GM12873 (cell line): ENCODE measurements around the gene MYO19.

Source experiments
- TF ChIP-seq, protein P1 (sequence below): IDR thresholded peaks from 2 replicates; pipeline ENCODE4 v1.5.1; 2012; ENCODE audit warnings: low read depth, mild to moderate bottlenecking, moderate library complexity, low read length, control low read depth; ENCODE audit not compliant: insufficient read depth; ENCODE audit errors: missing control alignments

The MYO19 gene

DNA sequence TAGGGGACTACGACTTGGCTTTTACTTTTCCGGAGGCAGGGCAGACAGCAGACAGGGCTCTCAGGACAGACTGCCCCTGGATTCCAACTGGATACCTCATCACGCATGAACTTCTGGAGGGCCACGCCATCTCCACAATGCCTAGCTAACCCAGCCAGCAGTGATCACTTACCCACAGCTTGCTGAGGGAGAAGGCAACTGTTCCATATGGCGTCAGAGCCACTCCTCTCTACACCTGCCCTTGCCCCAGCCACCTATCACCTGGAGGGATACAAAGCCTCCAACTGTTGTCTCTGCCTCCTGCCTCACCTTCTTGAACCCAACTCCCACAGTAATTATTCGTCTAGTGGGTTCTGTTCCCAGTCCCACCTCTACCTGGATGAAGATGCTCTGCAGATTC is 8.8 kb downstream of the MYO19 start:
- TF ChIP-seq, protein P1, sequence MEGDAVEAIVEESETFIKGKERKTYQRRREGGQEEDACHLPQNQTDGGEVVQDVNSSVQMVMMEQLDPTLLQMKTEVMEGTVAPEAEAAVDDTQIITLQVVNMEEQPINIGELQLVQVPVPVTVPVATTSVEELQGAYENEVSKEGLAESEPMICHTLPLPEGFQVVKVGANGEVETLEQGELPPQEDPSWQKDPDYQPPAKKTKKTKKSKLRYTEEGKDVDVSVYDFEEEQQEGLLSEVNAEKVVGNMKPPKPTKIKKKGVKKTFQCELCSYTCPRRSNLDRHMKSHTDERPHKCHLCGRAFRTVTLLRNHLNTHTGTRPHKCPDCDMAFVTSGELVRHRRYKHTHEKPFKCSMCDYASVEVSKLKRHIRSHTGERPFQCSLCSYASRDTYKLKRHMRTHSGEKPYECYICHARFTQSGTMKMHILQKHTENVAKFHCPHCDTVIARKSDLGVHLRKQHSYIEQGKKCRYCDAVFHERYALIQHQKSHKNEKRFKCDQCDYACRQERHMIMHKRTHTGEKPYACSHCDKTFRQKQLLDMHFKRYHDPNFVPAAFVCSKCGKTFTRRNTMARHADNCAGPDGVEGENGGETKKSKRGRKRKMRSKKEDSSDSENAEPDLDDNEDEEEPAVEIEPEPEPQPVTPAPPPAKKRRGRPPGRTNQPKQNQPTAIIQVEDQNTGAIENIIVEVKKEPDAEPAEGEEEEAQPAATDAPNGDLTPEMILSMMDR: no peak

DNA sequence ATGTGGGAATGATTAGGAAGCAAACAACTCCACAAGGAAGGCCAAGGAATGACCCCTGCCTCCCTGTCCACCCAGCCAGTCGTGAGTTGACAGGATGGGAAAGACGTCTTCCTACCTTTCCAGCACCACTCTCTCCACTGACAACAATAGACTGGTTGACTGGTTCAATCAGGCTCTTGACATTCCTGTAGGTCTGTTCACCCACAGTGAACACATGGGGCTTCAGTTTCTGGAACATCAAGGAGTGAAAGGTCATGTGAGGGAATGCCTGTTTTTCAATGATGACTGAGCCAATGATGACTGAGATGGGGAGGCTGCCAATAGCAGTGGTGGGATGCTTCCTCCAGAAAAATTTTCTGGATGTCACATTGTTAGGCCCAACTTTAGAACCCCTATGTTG is 9.6 kb downstream of the MYO19 start:
- TF ChIP-seq, protein P1: no peak

DNA sequence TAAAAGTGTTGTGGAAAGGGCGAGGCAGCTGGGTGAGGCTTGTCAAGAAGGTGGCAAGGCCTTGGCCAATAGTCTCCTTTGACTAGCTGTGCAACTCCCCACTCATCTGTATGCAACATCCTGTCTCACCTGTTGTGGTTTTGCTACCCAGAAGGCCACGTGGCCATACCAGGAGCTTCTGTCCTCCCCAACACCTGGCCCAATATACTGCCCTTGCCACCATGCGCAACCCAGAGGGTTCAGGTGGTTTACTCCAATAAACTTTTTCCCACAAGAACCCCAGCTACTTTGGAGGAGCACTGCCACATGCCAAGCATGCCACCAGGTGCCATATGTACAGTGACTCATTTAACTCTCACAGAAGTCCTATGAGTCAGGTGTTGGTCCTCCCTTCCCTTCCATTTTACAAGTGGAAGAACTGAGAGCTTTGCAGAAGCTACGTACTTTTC is 10.2 kb downstream of the MYO19 start:
- TF ChIP-seq, protein P1: no peak

DNA sequence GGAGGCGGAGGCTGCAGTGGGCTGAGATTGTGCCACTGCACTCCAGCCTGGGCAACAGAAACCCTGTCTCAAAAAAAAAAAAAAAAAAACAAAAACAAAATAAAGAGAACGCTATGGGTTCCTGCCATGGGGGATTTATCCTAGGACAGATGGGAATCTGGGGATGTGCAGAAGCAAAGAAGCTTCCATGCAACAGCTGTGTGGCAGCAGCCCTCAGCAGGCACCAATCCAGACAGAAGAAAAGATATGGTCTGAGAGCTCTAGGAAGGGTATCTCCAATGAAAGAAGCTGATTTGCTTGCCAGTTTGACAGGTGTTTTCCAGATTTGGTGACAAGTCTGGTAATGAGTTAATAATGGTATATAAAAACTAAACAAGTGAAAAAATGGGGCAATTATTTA is 11.6 kb downstream of the MYO19 start:
- TF ChIP-seq, protein P1: no peak

DNA sequence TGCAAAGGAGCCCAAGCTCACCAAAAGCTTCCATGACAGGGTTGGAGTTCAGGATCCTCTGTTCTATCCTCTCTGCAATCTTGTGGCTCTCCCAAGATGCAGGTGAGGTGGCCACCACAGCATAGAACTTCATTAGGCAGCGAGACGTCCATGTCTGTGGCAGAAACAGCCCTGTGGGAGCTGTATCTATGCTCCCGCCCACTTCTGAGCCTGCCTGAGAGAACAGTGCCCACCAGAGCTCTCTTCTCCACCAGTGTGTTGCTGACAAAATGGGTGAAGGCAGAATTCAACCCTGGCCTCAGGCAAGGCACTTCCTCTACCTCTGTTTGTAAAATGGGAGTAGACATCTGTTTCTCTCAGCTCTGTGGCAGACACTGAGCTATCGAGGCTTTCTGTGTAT is 18.8 kb downstream of the MYO19 start:
- TF ChIP-seq, protein P1: no peak

DNA sequence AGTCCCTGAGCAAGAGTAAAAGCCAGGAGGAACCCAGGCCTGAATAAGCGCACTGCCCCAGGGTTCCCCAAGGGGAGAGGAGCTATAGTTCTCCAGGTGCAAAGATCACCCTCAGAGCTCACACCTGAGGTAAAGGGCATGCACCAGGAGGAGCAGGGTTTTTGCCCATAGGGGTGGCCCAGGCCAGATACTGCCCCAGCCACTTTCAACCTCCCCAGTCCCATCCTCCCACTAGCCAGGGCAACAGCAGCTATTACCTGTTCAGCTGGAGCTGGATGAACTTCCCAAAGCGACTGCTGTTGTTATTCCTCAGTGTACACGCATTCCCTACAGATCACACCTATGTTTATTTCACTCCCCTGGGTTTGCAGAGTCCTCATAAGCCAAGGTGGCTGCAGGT is 19.8 kb downstream of the MYO19 start:
- TF ChIP-seq, protein P1: no peak

DNA sequence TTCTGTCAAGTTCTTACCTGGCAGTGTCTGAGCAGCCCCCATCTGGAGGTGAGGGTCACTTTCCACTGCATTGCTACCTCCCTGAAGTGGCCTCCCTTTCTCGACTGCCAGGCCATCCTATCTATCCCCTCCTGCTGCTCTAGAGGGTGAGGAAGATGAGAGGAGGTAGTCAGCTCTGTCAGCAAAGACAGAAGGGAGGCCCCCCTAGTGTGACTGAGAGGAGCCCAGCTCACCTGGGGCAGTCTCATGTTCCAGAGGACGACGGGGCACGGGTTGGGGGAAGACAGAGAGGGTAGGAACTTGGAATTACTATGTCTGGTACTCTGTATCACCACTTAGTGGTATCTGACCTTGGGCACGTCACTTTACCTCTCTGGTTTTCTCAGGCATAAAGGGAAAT is 22.0 kb downstream of the MYO19 start:
- TF ChIP-seq, protein P1: no peak
